T-cell (primary cell): Measurements from ENCODE around the gene GPC5. TPM values are rescaled to one million over a fixed set of nuclear protein-coding genes. Genes with fewer than 3 reads are reported as not detected.

Experiments used
- ATAC-seq, 4 experiments: fragments of 200-7000 bp in 3 of 4; fragments of 150-1000 bp in 1 of 4; cut with Tn5 transposase; replicated peaks in 1 of 4; 1 replicate in 3 of 4; 2 replicates in 1 of 4; pipeline ENCODE4 v1.10.0; 2021; ENCODE audit warnings: moderate library complexity in 3 of 4, mild to moderate bottlenecking in 2 of 4, moderate number of reproducible peaks in 1 of 4
- CTCF ChIA-PET, 2 donors: fragments of 300-600 bp; sonication (Branson Sonifier 250); formaldehyde crosslinking; loops; one replicate each; lab custom pipeline; 2022; ENCODE audit warnings: antibody characterized with exemption in 2 of 2; lab: Charles Lee
- POLR2A ChIA-PET, 2 donors: fragments of 300-600 bp; sonication (Branson Sonifier 250); formaldehyde crosslinking; loops; one replicate each; lab custom pipeline; 2022; ENCODE audit warnings: antibody characterized with exemption in 2 of 2; lab: Charles Lee
- DNase-seq, 35 experiments: peaks; one replicate each; pipeline versions ENCODE4 v3.0.0 to v3.0.0-alpha.2; 2013 to 2023
- H3K27ac ChIP-seq: one replicate; pipeline ENCODE4 v1.5.1; 2013; ENCODE audit warnings: low read length
- H3K27me3 ChIP-seq, 2 experiments: replicated peaks in 1 of 2; 1 replicate in 1 of 2; 2 replicates in 1 of 2; pipeline versions ENCODE4 v1.6.1 to v1.7.0; 2013; ENCODE audit warnings: low read length in 1 of 2, mixed read lengths in 1 of 2; ENCODE audit not compliant: control insufficient read depth in 2 of 2, insufficient read depth in 2 of 2; ENCODE audit errors: extremely low read depth in 1 of 2
- H3K36me3 ChIP-seq, 2 donors: 1 replicate in 1 of 2; 2 replicates in 1 of 2; pipeline versions ENCODE4 v1.6.1 to v1.7.0; 2013; ENCODE audit warnings: low read length in 1 of 2; ENCODE audit not compliant: control insufficient read depth in 2 of 2, insufficient read depth in 1 of 2; ENCODE audit errors: extremely low read depth in 1 of 2
- H3K4me1 ChIP-seq, 2 experiments: 1 replicate in 1 of 2; 2 replicates in 1 of 2; pipeline versions ENCODE4 v1.6.1 to v1.7.0; 2013; ENCODE audit warnings: low read length in 2 of 2, mixed read lengths in 1 of 2; ENCODE audit not compliant: insufficient read depth in 2 of 2, control insufficient read depth in 1 of 2; ENCODE audit errors: extremely low read depth in 1 of 2
- H3K4me3 ChIP-seq, 2 donors: 1 replicate in 1 of 2; 2 replicates in 1 of 2; pipeline versions ENCODE4 v1.5.1 to v1.7.0; 2013; ENCODE audit warnings: mild to moderate bottlenecking in 2 of 2, low read length in 1 of 2, moderate library complexity in 1 of 2; ENCODE audit not compliant: control insufficient read depth in 1 of 2; ENCODE audit errors: extremely low read depth in 1 of 2
- H3K9me3 ChIP-seq: 2 replicates; pipeline ENCODE4 v1.7.0; 2013
- H3K27ac Mint-ChIP-seq, 2 donors: one replicate each; pipeline ENCODE4 v1.8.0; 2020 to 2021; ENCODE audit warnings: mild to moderate bottlenecking in 2 of 2, mixed read lengths in 2 of 2
- H3K27me3 Mint-ChIP-seq, 2 donors: one replicate each; pipeline ENCODE4 v1.8.0; 2021 to 2022; ENCODE audit warnings: mixed read lengths in 2 of 2
- H3K36me3 Mint-ChIP-seq: one replicate; pipeline ENCODE4 v1.8.0; 2021; ENCODE audit warnings: mixed read lengths
- H3K4me1 Mint-ChIP-seq, 3 donors: one replicate each; pipeline ENCODE4 v1.8.0; 2020 to 2022; ENCODE audit warnings: mixed read lengths in 3 of 3, mild to moderate bottlenecking in 1 of 3
- H3K4me3 Mint-ChIP-seq, 3 donors: one replicate each; pipeline ENCODE4 v1.8.0; 2020 to 2022; ENCODE audit warnings: mild to moderate bottlenecking in 3 of 3, mixed read lengths in 3 of 3, moderate library complexity in 3 of 3
- H3K9me3 Mint-ChIP-seq, 3 donors: one replicate each; pipeline ENCODE4 v1.8.0; 2020 to 2022; ENCODE audit warnings: mixed read lengths in 3 of 3
- WGBS: methylation state at CpG from one replicate; pipeline ENCODE4 v1.1.5; 2013; ENCODE audit warnings: missing lambda C conversion rate; ENCODE audit not compliant: insufficient coverage; 5-methylcytosine and 5-hydroxymethylcytosine counted together
- total RNA-seq, 35 experiments: library from RNA in 6 of 35; stranded (reverse) in 6 of 35; fragments of 120-200 nt in 1 of 35; gene quantifications; one replicate each; pipeline versions ENCODE4 v1.2.1 to v1.2.4 and lab custom pipeline; 2013 to 2026

The GPC5 gene
- total RNA-seq, 5 donors from 2014 or later (not counting 1 experiment from before 2014, with no cell fraction given), result 0.12 to 0.39 (median 0.26) TPM

DNA sequence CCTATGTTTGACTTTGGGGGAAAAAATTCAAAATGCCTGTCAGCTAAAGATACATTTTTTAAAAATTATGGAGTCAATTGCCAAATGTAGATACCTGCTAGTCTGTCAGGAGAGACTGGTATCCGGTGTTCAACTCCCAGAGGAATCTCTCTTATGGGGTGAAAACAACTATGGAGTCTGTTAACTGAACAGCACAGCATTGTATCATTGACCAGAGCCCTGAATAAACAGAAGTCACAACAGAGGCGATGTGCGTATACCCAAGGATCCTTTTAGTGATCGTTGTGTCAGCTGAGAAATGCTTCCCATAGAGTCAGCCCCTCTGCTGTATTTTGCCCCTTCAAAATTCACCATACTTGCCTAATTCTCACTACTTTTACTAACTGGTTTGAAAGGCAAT, 257.3 kb downstream of the GPC5 start:
- Histone ChIP-seq H3K4me3 (no peak overlapping the region), H3K27me3 (no peaks in the 10 kb centered on the region), H3K27ac (no peak overlapping the region), H3K9me3 (no peaks in the 10 kb centered on the region), H3K4me1 (no peaks in the 10 kb centered on the region), H3K36me3 (no peaks in the 10 kb centered on the region)
- POLR2A ChIA-PET, result no interaction called here
- ATAC-seq (no peak), DNase-seq (no peak)
- Mint-ChIP-seq H3K27ac (no peak overlapping the region), H3K9me3 (peaks cover 0 to 8% (median 3%) of the 10 kb centered on the region in 3 donors), H3K36me3 (no peaks in the 10 kb centered on the region), H3K4me3 (no peak overlapping the region), H3K4me1 (no peaks in the 10 kb centered on the region), H3K27me3 (no peaks in the 10 kb centered on the region)
- CTCF ChIA-PET, result no interaction called here
- 95% methylated on average over 3 of the region's 4 CpGs for WGBS

DNA sequence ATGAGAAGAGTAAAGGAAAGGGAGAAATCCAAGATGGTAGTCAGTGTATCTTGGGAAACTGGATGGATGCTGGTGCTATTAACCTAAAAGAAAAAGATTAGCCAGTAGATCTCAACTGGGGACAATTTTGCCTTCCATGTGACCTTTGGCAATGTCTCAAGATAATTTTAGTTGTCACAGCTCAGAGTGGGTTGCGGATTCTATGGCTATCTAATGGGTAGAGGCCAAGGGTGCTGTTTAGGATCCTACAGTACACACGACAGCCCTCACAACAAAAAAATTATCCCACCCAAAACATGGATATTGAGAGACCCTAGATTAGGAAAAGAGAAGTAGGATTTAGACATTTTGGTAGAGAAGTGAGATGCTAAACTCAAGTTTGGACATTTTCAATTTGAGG, 258.9 kb downstream of the GPC5 start:
- no peaks in the 10 kb centered on the region for H3K4me1 Mint-ChIP-seq
- no peak overlapping the region for H3K27ac Mint-ChIP-seq
- H3K36me3 Mint-ChIP-seq, result no peaks in the 10 kb centered on the region
- Histone ChIP-seq H3K27ac (no peak overlapping the region), H3K27me3 (no peaks in the 10 kb centered on the region), H3K4me3 (no peak overlapping the region), H3K9me3 (no peaks in the 10 kb centered on the region), H3K4me1 (no peaks in the 10 kb centered on the region), H3K36me3 (no peaks in the 10 kb centered on the region)
- H3K4me3 Mint-ChIP-seq, result no peak overlapping the region
- peaks cover 0 to 8% (median 3%) of the 10 kb centered on the region in 3 donors for H3K9me3 Mint-ChIP-seq
- no peaks in the 10 kb centered on the region for H3K27me3 Mint-ChIP-seq
- ChIA-PET CTCF (no interaction called here), POLR2A (no interaction called here)
- no peak for DNase-seq
- ATAC-seq, result no peak
- WGBS, result no CpG with 5 or more reads among the region's 2 CpGs

DNA sequence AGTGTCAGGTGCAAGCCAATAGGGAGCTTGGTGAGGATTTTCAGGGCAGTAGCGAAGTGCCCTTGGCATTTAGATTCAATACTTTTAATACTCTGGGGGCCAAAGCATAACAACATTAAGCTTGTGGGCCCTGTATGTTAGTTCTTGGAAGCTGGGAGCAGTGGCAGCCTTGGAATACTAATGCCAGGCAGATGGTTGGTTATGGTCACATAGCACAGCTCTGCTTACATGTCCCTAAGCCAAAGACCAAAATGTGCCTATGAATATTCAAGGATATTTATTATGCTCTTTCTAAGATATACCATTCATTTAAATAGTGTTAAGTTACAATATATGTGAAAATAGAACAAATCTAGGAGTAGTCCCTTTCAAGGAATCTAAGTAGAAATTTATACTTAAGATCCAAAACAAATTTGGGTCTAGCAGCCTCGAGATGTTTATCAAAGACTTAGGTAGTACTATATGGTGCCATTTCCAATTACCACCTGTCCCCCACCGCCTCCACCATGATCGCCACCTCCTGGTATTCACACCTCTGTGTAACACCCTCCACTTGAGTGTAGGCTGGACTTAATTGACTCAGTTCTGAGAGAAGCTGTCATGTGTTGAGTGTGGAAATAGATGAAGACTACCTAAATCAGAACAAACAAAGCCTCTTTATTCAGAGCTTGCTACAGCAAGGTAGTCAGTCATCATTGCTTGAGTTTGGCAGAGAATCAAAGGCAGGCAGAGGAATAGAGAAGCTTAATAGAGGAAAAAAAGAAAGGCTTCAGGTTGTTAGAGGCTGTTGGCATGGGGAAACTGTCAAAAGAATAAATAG, 261.0 kb downstream of the GPC5 start:
- Histone ChIP-seq H3K27me3 (no peaks in the 10 kb centered on the region), H3K27ac (no peak overlapping the region), H3K9me3 (no peaks in the 10 kb centered on the region), H3K36me3 (no peaks in the 10 kb centered on the region), H3K4me1 (no peaks in the 10 kb centered on the region), H3K4me3 (no peak overlapping the region)
- Mint-ChIP-seq H3K9me3 (peaks cover 0 to 8% (median 3%) of the 10 kb centered on the region in 3 donors), H3K4me1 (no peaks in the 10 kb centered on the region), H3K4me3 (no peak overlapping the region), H3K27me3 (no peaks in the 10 kb centered on the region), H3K36me3 (no peaks in the 10 kb centered on the region), H3K27ac (no peak overlapping the region)
- CTCF ChIA-PET, result no interaction called here
- WGBS, result 75% methylated on average over 1 of the region's 4 CpGs
- DNase-seq (no peak), ATAC-seq (no peak)
- POLR2A ChIA-PET, result no interaction called here

GRCh38 chr13:91660076-91660415, 261.6 kb downstream of the GPC5 start:
- no peak overlapping the region for H3K4me3 ChIP-seq
- no peaks in the 10 kb centered on the region for H3K4me1 ChIP-seq
- H3K9me3 Mint-ChIP-seq, result peaks cover 0 to 8% (median 3%) of the 10 kb centered on the region in 3 donors
- no peaks in the 10 kb centered on the region for H3K27me3 Mint-ChIP-seq
- H3K4me3 Mint-ChIP-seq, result no peak overlapping the region
- no peak for DNase-seq
- ATAC-seq, result no peak
- ChIA-PET CTCF (no interaction called here), POLR2A (interaction anchor here in 1 of 2 donors (0.6 kb wide), 1 partner anchor 13 kb away, joined by 3 read pairs; no protein-coding TSS in a partner anchor)
- H3K9me3 ChIP-seq, result no peaks in the 10 kb centered on the region
- H3K36me3 Mint-ChIP-seq, result no peaks in the 10 kb centered on the region
- H3K4me1 Mint-ChIP-seq, result no peaks in the 10 kb centered on the region
- no peak overlapping the region for H3K27ac ChIP-seq
- H3K27ac Mint-ChIP-seq, result no peak overlapping the region
- no peaks in the 10 kb centered on the region for H3K27me3 ChIP-seq
- no peaks in the 10 kb centered on the region for H3K36me3 ChIP-seq

GRCh38 chr13:91661692-91662490, 263.5 kb downstream of the GPC5 start:
- POLR2A ChIA-PET, result no interaction called here
- Histone ChIP-seq H3K27me3 (no peaks in the 10 kb centered on the region), H3K9me3 (no peaks in the 10 kb centered on the region), H3K4me3 (no peak overlapping the region), H3K36me3 (no peaks in the 10 kb centered on the region), H3K27ac (no peak overlapping the region), H3K4me1 (no peaks in the 10 kb centered on the region)
- DNase-seq, result no peak
- CTCF ChIA-PET, result no interaction called here
- no peak for ATAC-seq
- Mint-ChIP-seq H3K9me3 (peaks cover 0 to 3% (median 2%) of the 10 kb centered on the region in 3 donors), H3K27me3 (no peaks in the 10 kb centered on the region), H3K4me1 (no peaks in the 10 kb centered on the region), H3K27ac (no peak overlapping the region), H3K4me3 (no peak overlapping the region), H3K36me3 (no peaks in the 10 kb centered on the region)
- WGBS, result 67% methylated on average over 4 of the region's 4 CpGs

DNA sequence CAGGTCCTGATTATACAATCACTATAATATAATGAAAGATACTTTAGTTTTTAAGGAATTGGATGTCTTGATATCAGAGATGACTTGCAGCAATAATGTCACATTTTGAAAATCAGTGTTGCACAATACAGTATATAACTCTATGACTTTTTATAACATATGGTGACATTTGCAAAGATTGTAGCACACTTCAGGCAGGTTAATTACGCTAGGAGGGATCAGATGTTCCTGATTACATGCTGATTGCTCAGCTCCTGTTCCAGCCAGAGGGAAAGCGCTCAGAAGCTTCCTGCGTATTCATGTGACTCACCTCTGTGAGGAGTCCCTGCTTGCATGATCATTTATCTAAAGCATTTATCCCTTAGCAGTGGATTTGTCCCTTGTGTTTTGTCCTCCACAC, 265.6 kb downstream of the GPC5 start:
- H3K4me3 Mint-ChIP-seq, result no peak overlapping the region
- H3K27ac Mint-ChIP-seq, result no peak overlapping the region
- Histone ChIP-seq H3K9me3 (no peaks in the 10 kb centered on the region), H3K4me3 (no peak overlapping the region), H3K36me3 (no peaks in the 10 kb centered on the region), H3K4me1 (no peaks in the 10 kb centered on the region), H3K27ac (no peak overlapping the region), H3K27me3 (no peaks in the 10 kb centered on the region)
- peaks cover 0 to 3% of the 10 kb centered on the region in 2 donors for H3K27me3 Mint-ChIP-seq
- DNase-seq, result no peak
- ChIA-PET POLR2A (no interaction called here), CTCF (interaction anchor here in 1 of 2 donors (0.7 kb wide), 1 partner anchor 1771 kb away, joined by 4 read pairs; no protein-coding TSS in a partner anchor)
- no peaks in the 10 kb centered on the region for H3K36me3 Mint-ChIP-seq
- H3K4me1 Mint-ChIP-seq, result no peaks in the 10 kb centered on the region
- peaks cover 0 to under 1% (median 0%) of the 10 kb centered on the region in 3 donors for H3K9me3 Mint-ChIP-seq
- no peak for ATAC-seq
- 100% methylated on average over 1 of the region's 3 CpGs for WGBS
